GM23338 (cell line): ENCODE measurements around the gene RPS6KA5. TPM values are rescaled to one million over a fixed set of nuclear protein-coding genes. Genes with fewer than 3 reads are reported as not detected.

Experiments used
- ATAC-seq: fragments of 200-7000 bp; cut with Tn5 transposase; 3 replicates; pipeline ENCODE4 v1.9.1; 2020
- DNase-seq: peaks from one replicate; pipeline ENCODE4 v3.0.0-alpha.2; 2015; ENCODE audit warnings: low spot score
- H2AFZ ChIP-seq: fragments of 200-600 bp; sonication (generic); 2 replicates; pipeline ENCODE4 v1.8.0; 2016; ENCODE audit warnings: antibody characterized with exemption, mild to moderate bottlenecking, moderate library complexity
- H3F3A ChIP-seq: fragments of 200-600 bp; sonication (generic); replicated peaks from 2 replicates; pipeline ENCODE4 v1.8.0; 2017; ENCODE audit warnings: antibody characterized with exemption, mixed run types, low read depth
- H3K27ac ChIP-seq: fragments of 200-600 bp; sonication (generic); 2 replicates; pipeline ENCODE4 v1.6.1; 2016; ENCODE audit warnings: low read depth
- H3K27me3 ChIP-seq: fragments of 200-600 bp; sonication (generic); 2 replicates; pipeline ENCODE4 v1.8.0; 2016; ENCODE audit warnings: mild to moderate bottlenecking, mixed run types, moderate library complexity; ENCODE audit not compliant: insufficient read depth
- H3K36me3 ChIP-seq: fragments of 200-600 bp; sonication (generic); 2 replicates; pipeline ENCODE4 v1.8.0; 2016; ENCODE audit warnings: mild to moderate bottlenecking; ENCODE audit not compliant: insufficient read depth
- H3K4me1 ChIP-seq: fragments of 200-600 bp; sonication (generic); 2 replicates; pipeline ENCODE4 v1.8.0; 2016; ENCODE audit warnings: mild to moderate bottlenecking, moderate library complexity; ENCODE audit not compliant: insufficient read depth
- H3K4me2 ChIP-seq: fragments of 200-600 bp; sonication (generic); 2 replicates; pipeline ENCODE4 v1.7.1; 2017; ENCODE audit warnings: mixed run types
- H3K4me3 ChIP-seq: fragments of 200-600 bp; sonication (generic); 2 replicates; pipeline ENCODE4 v1.6.1; 2016; ENCODE audit warnings: mixed run types
- H3K79me2 ChIP-seq: fragments of 200-600 bp; sonication (generic); replicated peaks from 2 replicates; pipeline ENCODE4 v1.8.0; 2017; ENCODE audit warnings: mild to moderate bottlenecking; ENCODE audit not compliant: insufficient read depth
- H3K9me2 ChIP-seq: fragments of 200-600 bp; sonication (generic); 2 replicates; pipeline ENCODE4 v1.8.0; 2017; ENCODE audit not compliant: insufficient read depth
- H4K20me1 ChIP-seq: fragments of 200-600 bp; sonication (generic); replicated peaks from 2 replicates; pipeline ENCODE4 v1.8.0; 2017; ENCODE audit warnings: mild to moderate bottlenecking; ENCODE audit not compliant: insufficient read depth
- H3K27ac Mint-ChIP-seq: 2 replicates; pipeline ENCODE4 v1.8.0; 2020; ENCODE audit warnings: inconsistent platforms, mild to moderate bottlenecking, moderate library complexity, mixed read lengths
- H3K27me3 Mint-ChIP-seq: 3 replicates; pipeline ENCODE4 v1.8.0; 2022; ENCODE audit warnings: low read depth, mild to moderate bottlenecking, moderate library complexity, mixed read lengths, inconsistent platforms; ENCODE audit not compliant: insufficient read depth, poor library complexity
- H3K36me3 Mint-ChIP-seq: 3 replicates; pipeline ENCODE4 v1.8.0; 2021; ENCODE audit warnings: low read depth, mild to moderate bottlenecking, inconsistent platforms, moderate library complexity, mixed read lengths
- H3K4me1 Mint-ChIP-seq: 3 replicates; pipeline ENCODE4 v1.8.0; 2020; ENCODE audit warnings: mild to moderate bottlenecking, inconsistent platforms, mixed read lengths
- H3K4me3 Mint-ChIP-seq: 3 replicates; pipeline ENCODE4 v1.8.0; 2021; ENCODE audit warnings: moderate library complexity, mild to moderate bottlenecking, inconsistent platforms, mixed read lengths
- H3K9me3 Mint-ChIP-seq: 3 replicates; pipeline ENCODE4 v1.8.0; 2020; ENCODE audit warnings: moderate library complexity, mild to moderate bottlenecking, inconsistent platforms, mixed read lengths
- CREB1 ChIP-seq: fragments of 250-450 bp; sonication (Bioruptor Pico); IDR thresholded peaks from 2 replicates; pipeline ENCODE4 v1.5.0; 2020; ENCODE audit warnings: low read depth, mild to moderate bottlenecking, moderate library complexity
- CTCF ChIP-seq, 2 experiments: fragments of 200-600 bp in 1 of 2; sonication (generic) in 1 of 2; conservative IDR thresholded peaks; 2 replicates each; pipeline versions ENCODE4 v1.5.1 to v1.6.1; 2016 to 2017; ENCODE audit warnings: antibody characterized with exemption in 2 of 2, low read depth in 2 of 2, mild to moderate bottlenecking in 2 of 2, moderate library complexity in 1 of 2
- EZH2 ChIP-seq: fragments of 200-600 bp; sonication (generic); IDR thresholded peaks from one replicate; pipeline ENCODE4 v1.8.0; 2017; ENCODE audit warnings: antibody characterized with exemption, mild to moderate bottlenecking, low read depth; ENCODE audit not compliant: unreplicated experiment
- EZH2phosphoT487 ChIP-seq: fragments of 200-600 bp; sonication (generic); IDR thresholded peaks from one replicate; pipeline ENCODE4 v1.8.1; 2018; ENCODE audit warnings: antibody characterized with exemption; ENCODE audit not compliant: unreplicated experiment
- JUNB ChIP-seq: IDR thresholded peaks from one replicate; pipeline ENCODE4 v1.6.1; 2016; ENCODE audit warnings: antibody characterized with exemption; ENCODE audit not compliant: unreplicated experiment
- NANOG ChIP-seq: IDR thresholded peaks from 2 replicates; pipeline ENCODE4 v1.6.1; 2016; ENCODE audit warnings: antibody characterized with exemption, borderline replicate concordance
- POLR2AphosphoS5 ChIP-seq: IDR thresholded peaks from 2 replicates; pipeline ENCODE4 v1.6.1; 2016; ENCODE audit warnings: antibody characterized with exemption, low read depth
- STAT1 ChIP-seq: IDR thresholded peaks from one replicate; pipeline ENCODE4 v1.6.1; 2016; ENCODE audit warnings: antibody characterized with exemption; ENCODE audit not compliant: unreplicated experiment
- ZNF114 ChIP-seq: fragments of 250-450 bp; sonication (Bioruptor Pico); IDR thresholded peaks from 2 replicates; pipeline ENCODE4 v1.5.0; 2020; ENCODE audit warnings: mild to moderate bottlenecking, moderate library complexity
- ZNF331 ChIP-seq: fragments of 250-450 bp; sonication (Bioruptor Pico); IDR thresholded peaks from 2 replicates; pipeline ENCODE4 v1.5.0; 2020; ENCODE audit warnings: low read depth, mild to moderate bottlenecking, moderate library complexity
- polyA plus RNA-seq: library from polyadenylated mRNA; unstranded; fragments of >200 nt; fragmentation: Nextera tagmentation; extraction: Ambion mirVana; gene quantifications from 2 replicates; pipeline ENCODE4 v1.2.1, GENCODE V29; 2016
- total RNA-seq: library from RNA; depleted of rRNA; stranded (reverse); fragments of >200 nt; shearing (Covaris generic); gene quantifications from 2 replicates; pipeline ENCODE4 v1.2.3, GENCODE V29; 2014
- TF ChIP-seq, protein P1 (sequence below): IDR thresholded peaks from 2 replicates; pipeline ENCODE4 v1.6.1; 2016; ENCODE audit warnings: antibody characterized with exemption
- TF ChIP-seq, protein P2 (sequence below): IDR thresholded peaks from one replicate; pipeline ENCODE4 v1.6.1; 2018; ENCODE audit warnings: antibody characterized with exemption; ENCODE audit not compliant: unreplicated experiment
- TF ChIP-seq, protein P3 (sequence below): fragments of 250-450 bp; sonication (Bioruptor Pico); IDR thresholded peaks from 2 replicates; pipeline ENCODE4 v1.5.0; 2020; ENCODE audit warnings: mild to moderate bottlenecking, moderate library complexity

Gene RPS6KA5
- total and polyA plus RNA-seq, 2 experiments from 2014 or later = 2.1 to 2.4 TPM

- no peaks in the 10 kb centered on the region for H3K36me3 Mint-ChIP-seq
- Histone ChIP-seq H3K36me3 (no peaks in the 10 kb centered on the region), H3K27me3 (no peaks in the 10 kb centered on the region), H4K20me1 (no peaks in the 10 kb centered on the region), H3K27ac (no peak overlapping the region), H3K4me1 (no peaks in the 10 kb centered on the region), H3K9me2 (no peaks in the 10 kb centered on the region), H2AFZ (no peak overlapping the region), H3K79me2 (no peaks in the 10 kb centered on the region), H3F3A (no peaks in the 10 kb centered on the region), H3K4me3 (no peak overlapping the region), H3K4me2 (no peak overlapping the region)
- DNase-seq (no peak), ATAC-seq (no peak)
- no peaks in the 10 kb centered on the region for H3K27me3 Mint-ChIP-seq
- no peak overlapping the region for H3K27ac Mint-ChIP-seq
- no peaks in the 10 kb centered on the region for H3K9me3 Mint-ChIP-seq
- TF ChIP-seq NANOG (no peak), EZH2phosphoT487 (no peak), JUNB (no peak), POLR2AphosphoS5 (no peak), STAT1 (no peak), ZNF331 (CRISPR knock-in tag) (no peak), CTCF (conservative IDR thresholded peaks at IDR 0.05; ENCODE audit: low read depth in 2 of 2) (no peak), CREB1 (CRISPR knock-in tag) (no peak), ZNF114 (CRISPR knock-in tag) (no peak), EZH2 (no peak)
- TF ChIP-seq, protein P1, sequence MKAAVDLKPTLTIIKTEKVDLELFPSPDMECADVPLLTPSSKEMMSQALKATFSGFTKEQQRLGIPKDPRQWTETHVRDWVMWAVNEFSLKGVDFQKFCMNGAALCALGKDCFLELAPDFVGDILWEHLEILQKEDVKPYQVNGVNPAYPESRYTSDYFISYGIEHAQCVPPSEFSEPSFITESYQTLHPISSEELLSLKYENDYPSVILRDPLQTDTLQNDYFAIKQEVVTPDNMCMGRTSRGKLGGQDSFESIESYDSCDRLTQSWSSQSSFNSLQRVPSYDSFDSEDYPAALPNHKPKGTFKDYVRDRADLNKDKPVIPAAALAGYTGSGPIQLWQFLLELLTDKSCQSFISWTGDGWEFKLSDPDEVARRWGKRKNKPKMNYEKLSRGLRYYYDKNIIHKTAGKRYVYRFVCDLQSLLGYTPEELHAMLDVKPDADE = no peak
- TF ChIP-seq, protein P2, sequence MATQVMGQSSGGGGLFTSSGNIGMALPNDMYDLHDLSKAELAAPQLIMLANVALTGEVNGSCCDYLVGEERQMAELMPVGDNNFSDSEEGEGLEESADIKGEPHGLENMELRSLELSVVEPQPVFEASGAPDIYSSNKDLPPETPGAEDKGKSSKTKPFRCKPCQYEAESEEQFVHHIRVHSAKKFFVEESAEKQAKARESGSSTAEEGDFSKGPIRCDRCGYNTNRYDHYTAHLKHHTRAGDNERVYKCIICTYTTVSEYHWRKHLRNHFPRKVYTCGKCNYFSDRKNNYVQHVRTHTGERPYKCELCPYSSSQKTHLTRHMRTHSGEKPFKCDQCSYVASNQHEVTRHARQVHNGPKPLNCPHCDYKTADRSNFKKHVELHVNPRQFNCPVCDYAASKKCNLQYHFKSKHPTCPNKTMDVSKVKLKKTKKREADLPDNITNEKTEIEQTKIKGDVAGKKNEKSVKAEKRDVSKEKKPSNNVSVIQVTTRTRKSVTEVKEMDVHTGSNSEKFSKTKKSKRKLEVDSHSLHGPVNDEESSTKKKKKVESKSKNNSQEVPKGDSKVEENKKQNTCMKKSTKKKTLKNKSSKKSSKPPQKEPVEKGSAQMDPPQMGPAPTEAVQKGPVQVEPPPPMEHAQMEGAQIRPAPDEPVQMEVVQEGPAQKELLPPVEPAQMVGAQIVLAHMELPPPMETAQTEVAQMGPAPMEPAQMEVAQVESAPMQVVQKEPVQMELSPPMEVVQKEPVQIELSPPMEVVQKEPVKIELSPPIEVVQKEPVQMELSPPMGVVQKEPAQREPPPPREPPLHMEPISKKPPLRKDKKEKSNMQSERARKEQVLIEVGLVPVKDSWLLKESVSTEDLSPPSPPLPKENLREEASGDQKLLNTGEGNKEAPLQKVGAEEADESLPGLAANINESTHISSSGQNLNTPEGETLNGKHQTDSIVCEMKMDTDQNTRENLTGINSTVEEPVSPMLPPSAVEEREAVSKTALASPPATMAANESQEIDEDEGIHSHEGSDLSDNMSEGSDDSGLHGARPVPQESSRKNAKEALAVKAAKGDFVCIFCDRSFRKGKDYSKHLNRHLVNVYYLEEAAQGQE = no peak
- TF ChIP-seq, protein P3, sequence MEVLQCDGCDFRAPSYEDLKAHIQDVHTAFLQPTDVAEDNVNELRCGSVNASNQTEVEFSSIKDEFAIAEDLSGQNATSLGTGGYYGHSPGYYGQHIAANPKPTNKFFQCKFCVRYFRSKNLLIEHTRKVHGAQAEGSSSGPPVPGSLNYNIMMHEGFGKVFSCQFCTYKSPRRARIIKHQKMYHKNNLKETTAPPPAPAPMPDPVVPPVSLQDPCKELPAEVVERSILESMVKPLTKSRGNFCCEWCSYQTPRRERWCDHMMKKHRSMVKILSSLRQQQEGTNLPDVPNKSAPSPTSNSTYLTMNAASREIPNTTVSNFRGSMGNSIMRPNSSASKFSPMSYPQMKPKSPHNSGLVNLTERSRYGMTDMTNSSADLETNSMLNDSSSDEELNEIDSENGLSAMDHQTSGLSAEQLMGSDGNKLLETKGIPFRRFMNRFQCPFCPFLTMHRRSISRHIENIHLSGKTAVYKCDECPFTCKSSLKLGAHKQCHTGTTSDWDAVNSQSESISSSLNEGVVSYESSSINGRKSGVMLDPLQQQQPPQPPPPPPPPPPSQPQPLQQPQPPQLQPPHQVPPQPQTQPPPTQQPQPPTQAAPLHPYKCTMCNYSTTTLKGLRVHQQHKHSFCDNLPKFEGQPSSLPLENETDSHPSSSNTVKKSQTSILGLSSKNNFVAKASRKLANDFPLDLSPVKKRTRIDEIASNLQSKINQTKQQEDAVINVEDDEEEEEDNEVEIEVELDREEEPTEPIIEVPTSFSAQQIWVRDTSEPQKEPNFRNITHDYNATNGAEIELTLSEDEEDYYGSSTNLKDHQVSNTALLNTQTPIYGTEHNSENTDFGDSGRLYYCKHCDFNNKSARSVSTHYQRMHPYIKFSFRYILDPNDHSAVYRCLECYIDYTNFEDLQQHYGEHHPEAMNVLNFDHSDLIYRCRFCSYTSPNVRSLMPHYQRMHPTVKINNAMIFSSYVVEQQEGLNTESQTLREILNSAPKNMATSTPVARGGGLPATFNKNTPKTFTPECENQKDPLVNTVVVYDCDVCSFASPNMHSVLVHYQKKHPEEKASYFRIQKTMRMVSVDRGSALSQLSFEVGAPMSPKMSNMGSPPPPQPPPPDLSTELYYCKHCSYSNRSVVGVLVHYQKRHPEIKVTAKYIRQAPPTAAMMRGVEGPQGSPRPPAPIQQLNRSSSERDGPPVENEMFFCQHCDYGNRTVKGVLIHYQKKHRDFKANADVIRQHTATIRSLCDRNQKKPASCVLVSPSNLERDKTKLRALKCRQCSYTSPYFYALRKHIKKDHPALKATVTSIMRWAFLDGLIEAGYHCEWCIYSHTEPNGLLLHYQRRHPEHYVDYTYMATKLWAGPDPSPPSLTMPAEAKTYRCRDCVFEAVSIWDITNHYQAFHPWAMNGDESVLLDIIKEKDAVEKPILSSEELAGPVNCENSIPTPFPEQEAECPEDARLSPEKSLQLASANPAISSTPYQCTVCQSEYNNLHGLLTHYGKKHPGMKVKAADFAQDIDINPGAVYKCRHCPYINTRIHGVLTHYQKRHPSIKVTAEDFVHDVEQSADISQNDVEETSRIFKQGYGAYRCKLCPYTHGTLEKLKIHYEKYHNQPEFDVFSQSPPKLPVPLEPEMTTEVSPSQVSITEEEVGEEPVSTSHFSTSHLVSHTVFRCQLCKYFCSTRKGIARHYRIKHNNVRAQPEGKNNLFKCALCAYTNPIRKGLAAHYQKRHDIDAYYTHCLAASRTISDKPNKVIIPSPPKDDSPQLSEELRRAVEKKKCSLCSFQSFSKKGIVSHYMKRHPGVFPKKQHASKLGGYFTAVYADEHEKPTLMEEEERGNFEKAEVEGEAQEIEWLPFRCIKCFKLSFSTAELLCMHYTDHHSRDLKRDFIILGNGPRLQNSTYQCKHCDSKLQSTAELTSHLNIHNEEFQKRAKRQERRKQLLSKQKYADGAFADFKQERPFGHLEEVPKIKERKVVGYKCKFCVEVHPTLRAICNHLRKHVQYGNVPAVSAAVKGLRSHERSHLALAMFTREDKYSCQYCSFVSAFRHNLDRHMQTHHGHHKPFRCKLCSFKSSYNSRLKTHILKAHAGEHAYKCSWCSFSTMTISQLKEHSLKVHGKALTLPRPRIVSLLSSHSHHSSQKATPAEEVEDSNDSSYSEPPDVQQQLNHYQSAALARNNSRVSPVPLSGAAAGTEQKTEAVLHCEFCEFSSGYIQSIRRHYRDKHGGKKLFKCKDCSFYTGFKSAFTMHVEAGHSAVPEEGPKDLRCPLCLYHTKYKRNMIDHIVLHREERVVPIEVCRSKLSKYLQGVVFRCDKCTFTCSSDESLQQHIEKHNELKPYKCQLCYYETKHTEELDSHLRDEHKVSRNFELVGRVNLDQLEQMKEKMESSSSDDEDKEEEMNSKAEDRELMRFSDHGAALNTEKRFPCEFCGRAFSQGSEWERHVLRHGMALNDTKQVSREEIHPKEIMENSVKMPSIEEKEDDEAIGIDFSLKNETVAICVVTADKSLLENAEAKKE (CRISPR knock-in tag) = no peak
- no peak overlapping the region for H3K4me3 Mint-ChIP-seq
- H3K4me1 Mint-ChIP-seq = no peaks in the 10 kb centered on the region
Observed at GRCh38 chr14:90971687-90972086, 88.8 kb downstream of the RPS6KA5 start.
